RWPE1 (cell line): ENCODE results near the gene POGK.

Experiments used
- CTCF ChIA-PET: fragments of 350-600 bp; sonication (Branson Sonifier 250); formaldehyde crosslinking; extraction: SDS; loops from one replicate; lab custom pipeline; 2021; lab: Yijun Ruan, JAX
- POLR2A ChIA-PET: fragments of 400-600 bp; formaldehyde crosslinking; extraction: SDS; loops from one replicate; lab custom pipeline; 2020; ENCODE audit warnings: antibody characterized with exemption; ENCODE audit not compliant: low non-redundant PET; lab: Yijun Ruan, JAX
- DNase-seq: peaks from one replicate; pipeline ENCODE4 v3.0.0; 2012; ENCODE audit warnings: low spot score
- H3K27ac ChIP-seq: fragments of 450-650 bp; 2 replicates; pipeline ENCODE4 v1.5.1; 2017
- CTCF ChIP-seq: fragments of 450-650 bp; conservative IDR thresholded peaks from 2 replicates; pipeline ENCODE4 v1.5.1; 2017; ENCODE audit warnings: low read depth, mild to moderate bottlenecking

The POGK gene

GRCh38 chr1:166889776-166890175 lies 50.5 kb downstream of the POGK start:
- no peak for TF ChIP-seq CTCF
- POLR2A ChIA-PET = no interaction called here
- DNase-seq = no peak
- H3K27ac ChIP-seq = no peak overlapping the region
- CTCF ChIA-PET = no interaction called here

GRCh38 chr1:166895766-166896165 lies 56.5 kb downstream of the POGK start:
- ChIA-PET POLR2A (no interaction called here), CTCF (interaction anchor here (0.7 kb wide), 1 partner anchor 1979 kb away, joined by 5 read pairs; no protein-coding TSS in a partner anchor)
- no peak for TF ChIP-seq CTCF
- H3K27ac ChIP-seq = no peak overlapping the region
- DNase-seq = no peak

GRCh38 chr1:166899769-166900168 lies 60.5 kb downstream of the POGK start:
- ChIA-PET POLR2A (no interaction called here), CTCF (interaction anchor here (0.7 kb wide), 1 partner anchor 9 kb away, joined by 3 read pairs; no protein-coding TSS in a partner anchor)
- TF ChIP-seq CTCF = no peak
- no peak for DNase-seq
- no peak overlapping the region for H3K27ac ChIP-seq

GRCh38 chr1:166900987-166901386 lies 61.7 kb downstream of the POGK start:
- POLR2A ChIA-PET = no interaction called here
- CTCF ChIA-PET = interaction anchor here (0.7 kb wide), 1 partner anchor 164 kb away, joined by 3 read pairs; no protein-coding TSS in a partner anchor
- no peak for DNase-seq
- H3K27ac ChIP-seq = no peak overlapping the region
- TF ChIP-seq CTCF = no peak

- H3K27ac ChIP-seq = no peak overlapping the region
- ChIA-PET POLR2A (interaction anchor here (0.6 kb wide), 1 partner anchor 833 kb away, joined by 3 read pairs; no protein-coding TSS in a partner anchor), CTCF (interaction anchor here (0.6 to 0.7 kb wide), 2 partner anchors 229 to 757 kb away, joined by 3 read pairs; no protein-coding TSS in a partner anchor)
- TF ChIP-seq CTCF = no peak
- peak; percentile 46 for DNase-seq
Measured at GRCh38 chr1:166902279-166902678, 63.0 kb downstream of the POGK start.

GRCh38 chr1:166903232-166903631 lies 64.0 kb downstream of the POGK start:
- POLR2A ChIA-PET = no interaction called here
- no peak overlapping the region for H3K27ac ChIP-seq
- no peak for TF ChIP-seq CTCF

More at GRCh38 chr1:166903232-166903631, 64.0 kb downstream of the POGK start:
- no peak for DNase-seq
- CTCF ChIA-PET = interaction anchor here (0.7 to 1.0 kb wide), 2 partner anchors 147 to 156 kb away, joined by 3 read pairs; no protein-coding TSS in a partner anchor
